Neutrophil (primary cell): ENCODE data around the gene CDC42EP4.

Experiments
- H3K27ac ChIP-seq: fragments of 200-600 bp; sonication (generic); 2 replicates; pipeline ENCODE4 v1.5.1; 2016; ENCODE audit warnings: mild to moderate bottlenecking, moderate library complexity
- H3K27me3 ChIP-seq: fragments of 200-600 bp; sonication (generic); 2 replicates; pipeline ENCODE4 v1.6.0; 2016; ENCODE audit warnings: mild to moderate bottlenecking
- H3K36me3 ChIP-seq: fragments of 200-600 bp; sonication (generic); 2 replicates; pipeline ENCODE4 v1.5.1; 2017
- H3K4me1 ChIP-seq, 2 experiments: fragments of 200-600 bp in 1 of 2; sonication (generic) in 1 of 2; 1 replicate in 1 of 2; 2 replicates in 1 of 2; pipeline versions ENCODE4 v1.5.1 to v1.6.1; 2013 to 2016; ENCODE audit warnings: low read depth in 1 of 2, low read length in 1 of 2, mild to moderate bottlenecking in 1 of 2, moderate library complexity in 1 of 2; ENCODE audit not compliant: control insufficient read depth in 1 of 2, insufficient read depth in 1 of 2
- H3K4me3 ChIP-seq, 2 experiments: fragments of 200-600 bp in 1 of 2; sonication (generic) in 1 of 2; 1 replicate in 1 of 2; 2 replicates in 1 of 2; pipeline ENCODE4 v1.5.1; 2013 to 2016; ENCODE audit warnings: low read depth in 1 of 2, low read length in 1 of 2, mild to moderate bottlenecking in 1 of 2, moderate library complexity in 1 of 2
- H3K9me3 ChIP-seq: fragments of 200-600 bp; sonication (generic); 2 replicates; pipeline ENCODE4 v1.5.1; 2016
- CTCF ChIP-seq: fragments of 200-600 bp; sonication (generic); IDR thresholded peaks from 2 replicates; pipeline ENCODE4 v1.5.1; 2016; ENCODE audit warnings: antibody characterized with exemption

Gene CDC42EP4

GRCh38 chr17:73249700-73250099 lies 62.1 kb downstream of the CDC42EP4 start:
- Histone ChIP-seq H3K4me3 (no peak overlapping the region), H3K9me3 (no peaks in the 10 kb centered on the region), H3K4me1 (no peaks in the 10 kb centered on the region), H3K27ac (no peak overlapping the region), H3K27me3 (no peaks in the 10 kb centered on the region), H3K36me3 (peaks cover 30% of the 10 kb centered on the region)
- no peak for TF ChIP-seq CTCF

- Histone ChIP-seq H3K4me3 (no peak overlapping the region), H3K36me3 (peaks cover 38% of the 10 kb centered on the region), H3K27ac (no peak overlapping the region), H3K27me3 (no peaks in the 10 kb centered on the region), H3K4me1 (no peaks in the 10 kb centered on the region), H3K9me3 (no peaks in the 10 kb centered on the region)
- no peak for TF ChIP-seq CTCF
Observed at GRCh38 chr17:73248532-73248931, 63.3 kb downstream of the CDC42EP4 start.

- Histone ChIP-seq H3K27ac (no peak overlapping the region), H3K27me3 (no peaks in the 10 kb centered on the region), H3K4me3 (no peak overlapping the region), H3K9me3 (no peaks in the 10 kb centered on the region), H3K4me1 (no peaks in the 10 kb centered on the region), H3K36me3 (peaks cover 40% of the 10 kb centered on the region)
- no peak for TF ChIP-seq CTCF
Observed at GRCh38 chr17:73247726-73248125, 64.1 kb downstream of the CDC42EP4 start.

GRCh38 chr17:73240561-73240960 lies 71.2 kb downstream of the CDC42EP4 start:
- Histone ChIP-seq H3K4me1 (no peaks in the 10 kb centered on the region), H3K27ac (no peak overlapping the region), H3K4me3 (no peak overlapping the region), H3K9me3 (no peaks in the 10 kb centered on the region), H3K27me3 (no peaks in the 10 kb centered on the region), H3K36me3 (peaks cover 27% of the 10 kb centered on the region)
- no peak for TF ChIP-seq CTCF

GRCh38 chr17:73237714-73238113 lies 74.1 kb downstream of the CDC42EP4 start:
- Histone ChIP-seq H3K27ac (no peak overlapping the region), H3K4me1 (peaks cover 6 to 7% of the 10 kb centered on the region in 2 experiments), H3K27me3 (no peaks in the 10 kb centered on the region), H3K9me3 (no peaks in the 10 kb centered on the region), H3K36me3 (peaks cover 14% of the 10 kb centered on the region), H3K4me3 (no peak overlapping the region)
- no peak for TF ChIP-seq CTCF

- TF ChIP-seq CTCF: no peak
- H3K4me3 ChIP-seq: no peak overlapping the region
- H3K36me3 ChIP-seq: peaks cover 8% of the 10 kb centered on the region
- H3K27ac ChIP-seq: no peak overlapping the region
- H3K27me3 ChIP-seq: no peaks in the 10 kb centered on the region
- H3K4me1 ChIP-seq: peaks cover 20 to 22% of the 10 kb centered on the region in 2 experiments
- no peaks in the 10 kb centered on the region for H3K9me3 ChIP-seq
Observed at GRCh38 chr17:73234736-73235135, 77.1 kb downstream of the CDC42EP4 start.
